Measurements from ENCODE around the gene FAM162A.
"Not testable (repeated sequence)": the region's sequence is repeated elsewhere in the genome, so short reads cannot be mapped to it uniquely, and the experiment has no call there.

The FAM162A gene

DNA sequence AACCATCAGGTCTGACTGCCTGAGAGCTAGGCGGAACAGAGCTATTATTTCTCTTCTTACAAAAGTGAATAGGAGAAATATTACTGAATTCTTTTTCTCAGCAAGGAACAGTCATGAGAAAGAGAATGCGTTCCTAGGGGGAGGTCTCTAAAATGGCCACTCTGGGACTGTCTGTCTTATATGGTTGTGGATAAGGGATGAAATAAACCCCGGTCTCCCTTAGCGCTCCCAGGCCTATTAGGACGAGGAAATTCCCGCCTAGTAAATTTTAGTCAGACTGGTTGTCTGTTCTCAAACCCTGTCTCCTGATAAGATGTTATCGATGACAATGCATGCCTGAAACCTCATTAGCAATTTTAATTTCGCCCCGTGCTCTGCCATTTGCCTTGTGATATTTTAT, 52.0 kb downstream of the FAM162A start:
- no peak overlapping the region for H3K4me3 ChIP-seq (ENCODE audit: low read depth, low read length)
- no peak for DNase-seq (ENCODE audit: low read depth)
- TF ChIP-seq, protein P1, sequence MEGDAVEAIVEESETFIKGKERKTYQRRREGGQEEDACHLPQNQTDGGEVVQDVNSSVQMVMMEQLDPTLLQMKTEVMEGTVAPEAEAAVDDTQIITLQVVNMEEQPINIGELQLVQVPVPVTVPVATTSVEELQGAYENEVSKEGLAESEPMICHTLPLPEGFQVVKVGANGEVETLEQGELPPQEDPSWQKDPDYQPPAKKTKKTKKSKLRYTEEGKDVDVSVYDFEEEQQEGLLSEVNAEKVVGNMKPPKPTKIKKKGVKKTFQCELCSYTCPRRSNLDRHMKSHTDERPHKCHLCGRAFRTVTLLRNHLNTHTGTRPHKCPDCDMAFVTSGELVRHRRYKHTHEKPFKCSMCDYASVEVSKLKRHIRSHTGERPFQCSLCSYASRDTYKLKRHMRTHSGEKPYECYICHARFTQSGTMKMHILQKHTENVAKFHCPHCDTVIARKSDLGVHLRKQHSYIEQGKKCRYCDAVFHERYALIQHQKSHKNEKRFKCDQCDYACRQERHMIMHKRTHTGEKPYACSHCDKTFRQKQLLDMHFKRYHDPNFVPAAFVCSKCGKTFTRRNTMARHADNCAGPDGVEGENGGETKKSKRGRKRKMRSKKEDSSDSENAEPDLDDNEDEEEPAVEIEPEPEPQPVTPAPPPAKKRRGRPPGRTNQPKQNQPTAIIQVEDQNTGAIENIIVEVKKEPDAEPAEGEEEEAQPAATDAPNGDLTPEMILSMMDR (conservative IDR thresholded peaks at IDR 0.05; ENCODE audit: low read depth, low read length), result no peak

DNA sequence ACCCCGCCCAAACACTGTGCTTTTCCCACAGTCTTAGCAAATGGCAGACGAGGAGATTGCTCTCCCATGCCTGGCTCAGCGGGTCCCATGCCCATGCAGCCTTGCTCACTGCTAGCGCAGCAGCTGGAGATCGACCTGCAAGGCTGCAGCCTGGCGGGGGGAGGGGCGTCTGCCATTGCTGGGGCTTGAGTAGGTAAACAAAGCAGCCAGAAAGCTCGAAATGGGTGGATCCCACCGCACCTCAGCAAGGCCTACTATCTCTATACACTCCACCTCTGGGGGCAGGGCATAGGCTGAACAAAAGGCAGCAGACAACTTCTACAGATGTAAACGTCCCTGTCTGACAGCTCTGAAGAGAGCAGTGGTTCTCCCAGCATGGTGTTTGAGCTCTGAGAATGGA, 59.1 kb downstream of the FAM162A start:
- TF ChIP-seq, protein P1 (conservative IDR thresholded peaks at IDR 0.05; ENCODE audit: low read depth, low read length), result no peak
- DNase-seq (ENCODE audit: low read depth), result no peak
- no peak overlapping the region for H3K4me3 ChIP-seq (ENCODE audit: low read depth, low read length)

DNA sequence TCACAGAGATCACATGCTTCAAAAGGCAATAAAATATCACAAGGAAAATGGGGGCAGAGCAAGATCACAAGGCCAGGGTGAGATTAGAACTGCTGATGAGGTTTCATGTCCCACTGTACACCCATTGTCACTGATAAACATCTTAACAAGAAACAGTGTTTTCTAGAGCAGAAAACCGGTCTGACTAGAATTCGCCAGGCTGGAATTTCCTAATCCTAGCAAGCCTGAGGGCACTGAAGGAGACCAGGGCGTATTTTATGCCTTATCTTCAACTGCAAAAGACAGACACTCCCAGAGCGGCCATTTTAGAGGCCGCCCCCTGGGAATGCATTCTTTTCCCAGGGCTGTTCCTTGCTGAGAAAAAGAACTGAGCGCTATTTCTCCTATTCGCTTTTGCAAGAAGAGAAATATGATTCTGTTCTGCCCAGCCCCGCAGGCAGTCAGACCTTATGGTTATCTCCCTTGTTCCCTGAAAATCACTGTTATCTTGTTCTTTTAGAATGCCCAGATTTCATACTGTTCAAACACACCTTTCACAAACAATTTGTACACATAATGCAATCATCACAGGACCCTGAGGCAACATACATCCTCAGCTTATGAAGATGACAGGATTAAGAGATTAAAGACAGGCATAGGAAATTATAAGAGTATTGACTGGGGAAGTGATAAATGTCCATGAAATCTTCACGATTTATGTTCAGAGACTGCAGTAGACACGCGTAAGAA, 59.9 kb downstream of the FAM162A start:
- not testable (repeated sequence) for H3K4me3 ChIP-seq (ENCODE audit: low read depth, low read length); DNase-seq (ENCODE audit: low read depth)

DNA sequence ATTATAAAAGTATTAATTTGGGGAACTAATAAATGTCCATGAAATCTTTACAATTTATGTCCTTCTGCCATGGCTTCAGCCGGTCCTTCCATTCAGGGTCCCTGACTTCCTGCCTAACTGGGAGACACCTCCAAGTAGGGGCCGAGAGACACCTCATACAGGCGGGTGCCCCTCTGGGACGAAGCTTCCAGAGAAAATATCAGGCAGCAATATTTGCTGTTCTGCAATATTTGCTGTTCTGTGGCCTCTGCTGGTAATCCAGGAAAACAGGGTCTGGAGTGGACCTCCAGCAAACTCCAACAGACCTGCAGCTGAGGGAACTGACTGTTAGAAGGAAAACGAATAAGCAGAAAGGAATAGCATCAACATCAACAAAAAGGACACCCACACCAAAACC, 60.5 kb downstream of the FAM162A start:
- H3K4me3 ChIP-seq (ENCODE audit: low read depth, low read length); DNase-seq (ENCODE audit: low read depth): not testable (repeated sequence)

DNA sequence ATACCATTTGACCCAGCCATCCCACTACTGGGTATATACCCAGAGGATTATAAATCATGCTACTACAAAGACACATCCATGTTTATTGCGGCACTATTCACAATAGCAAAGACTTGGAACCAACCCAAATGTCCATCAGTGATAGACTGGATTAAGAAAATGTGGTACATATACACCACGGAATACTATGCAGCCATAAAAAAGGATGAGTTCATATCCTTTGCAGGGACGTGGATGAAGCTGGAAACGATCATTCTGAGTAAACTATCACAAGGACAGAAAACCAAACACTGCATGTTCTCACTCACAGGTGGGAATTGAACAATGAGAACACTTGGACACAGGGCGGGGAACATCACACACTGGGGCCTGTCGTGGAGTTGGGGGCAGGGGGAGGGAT, 64.2 kb downstream of the FAM162A start:
- DNase-seq (ENCODE audit: low read depth); H3K4me3 ChIP-seq (ENCODE audit: low read depth, low read length): not testable (repeated sequence)

DNA sequence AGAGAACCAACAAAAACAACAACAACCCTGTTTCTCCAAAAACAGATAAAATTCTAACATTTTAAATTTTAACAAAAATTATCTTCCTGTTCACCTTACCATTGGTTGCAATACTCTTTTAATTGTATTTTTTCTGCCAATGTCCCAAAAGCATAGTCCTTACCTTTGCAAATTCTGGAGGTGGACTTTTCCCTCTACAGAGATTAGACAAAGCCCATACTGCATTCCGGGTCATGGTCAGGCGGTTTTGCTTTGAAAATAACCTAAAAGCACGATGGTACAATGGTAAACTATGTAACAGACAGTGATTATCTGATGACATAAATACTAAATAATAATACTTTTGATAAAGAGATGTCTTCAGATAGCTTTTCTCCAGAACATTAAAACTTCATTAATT, 67.4 kb downstream of the FAM162A start:
- H3K4me3 ChIP-seq (ENCODE audit: low read depth, low read length), result no peak overlapping the region
- TF ChIP-seq, protein P1 (conservative IDR thresholded peaks at IDR 0.05; ENCODE audit: low read depth, low read length), result no peak
- no peak for DNase-seq (ENCODE audit: low read depth)

DNA sequence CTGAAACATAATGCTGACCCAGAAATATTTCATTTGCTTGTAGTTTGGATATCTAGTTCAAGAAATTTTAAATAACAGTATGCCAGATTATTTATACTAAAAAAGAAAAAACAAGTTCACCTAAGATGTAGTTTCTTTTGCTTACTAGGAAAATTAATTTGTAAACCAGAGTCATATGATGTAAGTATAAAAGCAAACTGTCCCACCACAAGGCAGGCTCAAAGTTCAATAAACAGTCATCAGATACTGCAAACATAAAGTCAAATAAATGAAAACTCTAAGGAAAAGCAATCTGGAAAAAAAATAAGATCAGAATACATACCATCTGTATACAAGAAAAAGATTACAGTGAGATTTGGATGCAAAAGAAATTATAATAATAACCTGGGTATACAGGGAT, 72.1 kb downstream of the FAM162A start:
- DNase-seq (ENCODE audit: low read depth), result no peak
- no peak overlapping the region for H3K4me3 ChIP-seq (ENCODE audit: low read depth, low read length)
- TF ChIP-seq, protein P1 (conservative IDR thresholded peaks at IDR 0.05; ENCODE audit: low read depth, low read length), result no peak

DNA sequence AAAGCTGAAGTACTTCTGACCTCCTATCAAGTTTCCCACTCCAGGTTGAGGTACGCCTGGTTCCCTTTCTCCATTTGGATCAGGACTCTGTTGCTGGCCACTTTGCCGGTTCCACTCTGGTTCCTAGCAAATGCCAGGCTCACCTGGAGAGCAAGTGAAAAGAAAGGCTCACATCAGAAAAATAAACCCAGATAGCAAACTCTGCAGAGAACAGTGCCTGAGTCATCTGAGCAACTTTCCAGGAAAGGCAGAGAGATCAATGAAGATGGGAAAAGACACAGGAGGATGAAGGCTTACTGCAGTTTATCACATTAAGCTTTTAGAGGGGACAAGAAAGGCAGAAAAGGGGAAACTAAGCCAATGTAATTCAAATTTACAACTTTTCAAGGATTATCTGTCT, 73.7 kb downstream of the FAM162A start:
- TF ChIP-seq, protein P1 (conservative IDR thresholded peaks at IDR 0.05; ENCODE audit: low read depth, low read length), result no peak
- H3K4me3 ChIP-seq (ENCODE audit: low read depth, low read length), result no peak overlapping the region
- DNase-seq (ENCODE audit: low read depth), result no peak

DNA sequence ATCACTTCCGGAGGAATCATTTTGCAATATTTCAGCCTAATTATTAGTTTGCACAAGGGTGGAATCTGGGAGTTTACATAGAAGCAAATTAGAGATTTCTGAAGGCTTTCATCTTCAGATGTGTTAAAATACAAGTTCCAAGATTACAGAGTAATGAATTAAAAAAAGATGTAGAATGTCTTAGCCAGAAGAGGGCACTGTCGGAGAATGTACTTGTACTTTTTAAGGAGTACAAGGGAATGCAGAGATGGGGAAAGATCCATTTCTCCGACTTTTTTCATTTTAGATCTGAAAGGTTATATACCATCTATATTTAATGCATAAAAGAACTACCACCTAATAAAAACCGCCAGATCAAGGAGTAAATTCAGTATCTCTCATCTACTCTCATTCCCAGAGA, 75.0 kb downstream of the FAM162A start:
- TF ChIP-seq, protein P1 (conservative IDR thresholded peaks at IDR 0.05; ENCODE audit: low read depth, low read length), result peak; percentile 51
- DNase-seq (ENCODE audit: low read depth), result peak; percentile 81

More for the DNA sequence above, 75.0 kb downstream of the FAM162A start:
- no peak overlapping the region for H3K4me3 ChIP-seq (ENCODE audit: low read depth, low read length)

Data from choroid plexus epithelial cell (primary cell).